ENCODE results near the gene SERPINB5.

Gene SERPINB5

DNA sequence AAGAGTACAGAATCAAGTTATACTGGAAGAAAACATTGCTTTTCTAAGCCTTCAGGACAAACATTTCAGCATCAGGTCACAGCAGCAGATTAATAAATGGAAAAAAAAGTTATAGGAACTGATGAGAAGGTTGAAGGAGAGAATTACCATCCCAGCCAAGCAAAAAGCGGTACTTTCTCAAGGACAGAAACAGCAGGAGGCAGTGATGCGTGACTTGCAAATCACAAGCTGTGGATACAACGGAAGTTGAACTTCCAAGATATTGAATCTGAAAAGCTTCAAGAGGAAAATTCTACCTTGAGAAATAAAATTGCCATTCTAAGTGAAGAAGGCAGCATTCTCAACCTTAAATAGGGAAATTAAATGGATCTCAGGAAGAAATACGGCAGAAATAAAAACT is 46.9 kb downstream of the SERPINB5 start:
- Mint-ChIP-seq H3K9me3 (no peaks in the 10 kb centered on the region), H3K27ac (no peak overlapping the region), H3K27me3 (peaks cover 5 to 21% of the 10 kb centered on the region in 2 donors), H3K4me3 (no peak overlapping the region), H3K36me3 (no peaks in the 10 kb centered on the region), H3K4me1 (peaks cover 0 to under 1% of the 10 kb centered on the region in 2 donors)
- no peak for ATAC-seq (replicated peaks)
- DNase-seq: no peak

DNA sequence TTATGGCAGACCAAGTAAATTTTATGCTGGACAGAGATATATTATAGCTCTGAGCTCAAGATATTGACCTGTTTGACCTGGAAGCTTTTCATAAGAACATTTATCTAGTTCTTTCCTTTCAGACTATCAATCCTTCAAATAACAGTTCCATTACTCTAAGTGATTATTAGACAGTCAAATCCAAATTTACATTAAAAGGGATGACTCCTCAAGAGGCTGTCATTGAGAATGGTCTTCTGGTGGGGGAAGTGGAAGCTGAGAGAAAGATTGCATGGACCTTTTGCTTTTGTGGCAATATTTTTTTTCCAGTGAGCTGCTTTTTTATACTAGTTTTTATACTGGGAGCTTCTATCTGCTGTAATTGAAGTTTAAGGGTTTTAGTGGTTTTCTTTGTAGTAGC is 50.5 kb downstream of the SERPINB5 start:
- Mint-ChIP-seq H3K4me1 (no peaks in the 10 kb centered on the region), H3K27ac (no peak overlapping the region), H3K27me3 (peaks cover 7 to 16% of the 10 kb centered on the region in 2 donors), H3K36me3 (no peaks in the 10 kb centered on the region), H3K9me3 (no peaks in the 10 kb centered on the region), H3K4me3 (no peak overlapping the region)
- no peak for ATAC-seq (replicated peaks)
- no peak for DNase-seq

DNA sequence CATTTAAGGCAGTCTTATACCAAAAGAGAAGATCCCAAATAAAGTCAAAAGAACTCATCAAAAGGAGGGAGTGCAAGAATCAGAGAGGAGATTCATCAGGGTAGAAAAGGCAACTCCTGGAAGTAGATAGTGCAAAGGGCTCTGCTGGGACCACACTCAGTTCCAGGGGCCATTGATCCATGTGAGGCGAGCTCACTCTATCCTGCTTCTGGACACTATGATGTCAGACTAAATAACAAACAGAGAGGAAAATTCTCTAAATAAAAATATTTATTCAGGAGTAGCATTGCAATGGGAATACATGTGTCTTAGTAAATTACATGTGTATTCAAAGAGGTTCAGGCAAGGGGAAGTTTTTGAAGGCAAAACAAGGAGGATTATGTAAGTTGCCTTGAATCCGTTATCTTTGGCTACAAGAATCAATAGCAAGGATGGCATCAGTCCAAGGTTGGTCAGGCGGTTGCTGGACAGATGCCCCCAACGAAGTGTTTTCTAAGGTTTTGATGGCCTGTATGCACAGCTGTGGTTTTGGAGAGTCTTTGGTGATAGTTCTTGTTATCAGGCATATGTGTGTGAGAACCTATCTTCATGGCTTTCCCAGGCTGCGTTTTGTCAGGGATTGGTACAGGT is 52.2 kb downstream of the SERPINB5 start:
- Mint-ChIP-seq H3K4me3 (no peak overlapping the region), H3K27ac (no peak overlapping the region), H3K4me1 (no peaks in the 10 kb centered on the region), H3K9me3 (no peaks in the 10 kb centered on the region), H3K27me3 (peaks cover 4 to 21% of the 10 kb centered on the region in 2 donors), H3K36me3 (no peaks in the 10 kb centered on the region)
- ATAC-seq (replicated peaks) (no peak), DNase-seq (no peak)

DNA sequence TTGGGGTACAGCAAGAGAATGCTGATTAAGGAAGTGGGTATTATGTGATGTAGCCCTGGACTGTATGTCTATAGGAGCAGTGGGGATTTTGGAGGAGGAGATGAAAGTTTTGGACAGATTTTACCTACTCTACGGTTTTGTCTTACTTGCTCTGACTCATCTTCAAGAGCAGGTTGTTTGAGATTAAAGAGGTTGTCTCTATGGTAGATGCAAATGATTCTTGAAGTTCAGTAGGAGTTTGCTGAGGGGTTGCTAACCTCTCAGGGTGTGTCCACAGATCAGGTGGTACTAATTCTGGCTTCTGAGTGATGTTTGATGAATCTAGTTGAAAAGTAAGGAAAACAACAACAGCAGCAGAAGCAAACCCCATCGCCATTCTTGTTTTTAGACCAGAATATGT is 55.7 kb downstream of the SERPINB5 start:
- peaks cover 8 to 15% of the 10 kb centered on the region in 2 donors for H3K27me3 Mint-ChIP-seq
- no peaks in the 10 kb centered on the region for H3K4me1 Mint-ChIP-seq
- H3K27ac Mint-ChIP-seq: no peak overlapping the region
- no peaks in the 10 kb centered on the region for H3K9me3 Mint-ChIP-seq
- H3K36me3 Mint-ChIP-seq: no peaks in the 10 kb centered on the region
- ATAC-seq (replicated peaks) (no peak), DNase-seq (no peak)
- H3K4me3 Mint-ChIP-seq: no peak overlapping the region

DNA sequence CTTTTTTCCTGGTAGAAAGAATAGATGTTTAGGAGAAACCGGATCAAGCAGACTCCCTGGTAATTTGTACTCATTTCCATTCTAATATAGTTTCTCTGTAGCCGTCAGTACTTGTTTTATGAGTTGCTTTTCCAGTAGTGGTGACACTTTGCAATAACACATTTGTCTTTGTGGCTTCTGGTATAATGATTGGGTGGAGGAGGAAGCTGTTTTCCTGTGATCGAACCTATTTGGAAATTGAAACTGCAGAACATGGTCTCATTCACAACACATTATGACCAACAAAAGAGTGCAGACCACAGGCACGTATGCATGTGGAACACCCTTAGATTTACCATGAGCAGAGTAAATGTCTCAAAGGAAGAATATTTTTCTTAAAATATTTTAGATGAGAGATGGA is 57.9 kb downstream of the SERPINB5 start:
- Mint-ChIP-seq H3K4me3 (no peak overlapping the region), H3K4me1 (no peaks in the 10 kb centered on the region), H3K9me3 (no peaks in the 10 kb centered on the region), H3K36me3 (no peaks in the 10 kb centered on the region), H3K27me3 (peaks cover 12 to 21% of the 10 kb centered on the region in 2 donors), H3K27ac (no peak overlapping the region)
- DNase-seq: no peak
- ATAC-seq (replicated peaks): no peak

DNA sequence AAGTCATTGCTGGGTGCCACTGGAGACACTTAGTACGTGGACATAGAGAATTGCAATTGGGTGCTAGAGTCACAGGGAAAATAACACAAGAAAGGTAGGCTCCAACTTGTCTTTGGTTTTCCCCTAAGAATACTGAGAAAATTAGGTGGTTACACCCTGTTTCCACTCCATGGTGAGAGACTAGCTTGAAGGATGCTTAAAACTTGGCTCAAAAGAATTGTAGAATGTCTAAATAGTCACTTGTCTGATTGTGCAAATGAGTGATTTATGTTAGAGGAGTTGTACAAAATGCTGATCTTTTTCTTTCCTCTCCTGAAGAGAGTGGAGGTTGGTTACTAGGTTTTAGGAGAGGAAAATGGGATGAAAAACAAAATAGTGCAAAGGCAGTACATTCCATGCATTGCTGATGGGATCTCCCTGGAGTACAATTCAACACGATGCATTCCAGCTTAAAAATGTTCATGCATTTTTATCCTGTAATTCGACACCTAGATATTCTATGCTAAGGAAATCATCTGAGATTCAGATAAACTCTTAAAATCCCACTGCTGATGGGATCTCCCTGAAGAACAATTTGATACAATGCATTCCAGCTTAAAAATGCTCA is 63.2 kb downstream of the SERPINB5 start:
- Mint-ChIP-seq H3K4me1 (no peaks in the 10 kb centered on the region), H3K36me3 (no peaks in the 10 kb centered on the region), H3K9me3 (no peaks in the 10 kb centered on the region), H3K27me3 (peaks cover 4 to 6% of the 10 kb centered on the region in 2 donors), H3K27ac (no peak overlapping the region), H3K4me3 (no peak overlapping the region)
- no peak for DNase-seq
- no peak for ATAC-seq (replicated peaks)

DNA sequence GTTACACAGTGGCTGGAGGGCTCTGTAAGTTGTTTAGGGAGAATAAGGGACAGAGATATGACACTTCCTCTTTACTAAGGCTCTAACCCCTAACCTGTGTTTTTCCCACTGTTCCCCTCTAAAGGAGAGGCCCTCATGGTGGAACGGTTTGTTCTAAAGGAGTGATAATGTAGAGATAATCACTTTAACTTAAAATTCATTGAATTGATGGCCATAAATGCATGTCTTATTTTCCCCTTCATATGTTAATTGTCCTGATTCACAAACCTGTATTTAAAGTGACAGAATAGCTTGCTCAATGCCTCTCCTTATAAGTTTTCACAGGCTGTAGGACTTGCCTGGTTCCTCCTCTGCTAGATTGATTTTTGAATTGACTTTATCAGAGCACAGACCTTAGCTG is 65.3 kb downstream of the SERPINB5 start, which contains the start of gene SERPINB12:
TSS of gene SERPINB12 (plus strand) at position 301 of the 400 bp plus-strand sequence. CDS start 13,791 bp downstream, outside the sequence.
- H3K4me3 Mint-ChIP-seq: no peak within 1 kb of the TSS
- no peaks in the 10 kb centered on the region for H3K4me1 Mint-ChIP-seq
- no peaks in the 10 kb centered on the region for H3K9me3 Mint-ChIP-seq
- H3K36me3 Mint-ChIP-seq: no peaks in the 10 kb centered on the region
- DNase-seq: no peak
- ATAC-seq (replicated peaks): no peak
- H3K27me3 Mint-ChIP-seq: peaks cover 4 to 6% of the 10 kb centered on the region in 2 donors
- no peak within 1 kb of the TSS for H3K27ac Mint-ChIP-seq

DNA sequence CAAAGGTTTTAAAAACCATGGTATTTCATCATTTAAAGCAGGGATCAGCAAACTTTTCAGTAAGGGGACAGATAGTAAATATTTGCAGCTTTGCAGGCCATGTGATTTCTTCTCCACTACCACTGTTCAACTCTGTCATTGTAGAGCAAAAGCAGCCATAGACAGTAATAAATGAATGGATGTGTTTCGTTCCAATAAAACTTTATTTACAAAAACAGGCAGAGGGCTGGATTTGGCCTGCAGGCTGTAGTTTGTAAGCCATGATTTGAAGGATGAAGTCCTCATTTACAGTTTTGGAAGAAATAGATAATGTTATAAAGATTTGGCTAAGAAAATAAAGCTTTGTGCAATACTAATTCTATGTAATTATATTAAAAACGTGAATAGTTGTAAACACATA is 67.3 kb downstream of the SERPINB5 start:
- ATAC-seq (replicated peaks) (no peak), DNase-seq (no peak)
- no peaks in the 10 kb centered on the region for H3K36me3 Mint-ChIP-seq
- H3K27me3 Mint-ChIP-seq: peaks cover 4 to 8% of the 10 kb centered on the region in 2 donors
- no peaks in the 10 kb centered on the region for H3K4me1 Mint-ChIP-seq
- no peak overlapping the region for H3K27ac Mint-ChIP-seq
- H3K9me3 Mint-ChIP-seq: no peaks in the 10 kb centered on the region
- no peak overlapping the region for H3K4me3 Mint-ChIP-seq

DNA sequence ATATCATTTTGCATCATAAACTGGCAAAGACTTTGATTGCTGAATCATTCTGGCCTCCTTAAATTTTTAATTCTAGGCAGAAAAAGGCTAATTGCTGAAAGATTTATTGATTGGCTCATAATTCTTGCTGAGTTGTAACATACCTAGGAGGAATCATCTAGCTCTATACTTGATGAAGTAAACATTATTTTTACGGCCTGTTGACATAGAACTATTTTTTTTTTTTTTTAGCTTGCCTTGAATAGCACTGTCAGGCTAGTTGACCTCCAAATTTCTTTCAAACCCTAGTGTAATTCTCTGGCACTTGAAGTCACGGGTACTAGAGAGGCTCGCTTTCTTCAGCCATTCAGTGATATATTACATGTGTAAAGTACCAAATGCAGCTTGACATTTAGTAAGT is 68.2 kb downstream of the SERPINB5 start:
- no peak overlapping the region for H3K4me3 Mint-ChIP-seq
- peaks cover 4 to 5% of the 10 kb centered on the region in 2 donors for H3K27me3 Mint-ChIP-seq
- no peaks in the 10 kb centered on the region for H3K4me1 Mint-ChIP-seq
- DNase-seq (no peak), ATAC-seq (replicated peaks) (no peak)
- H3K27ac Mint-ChIP-seq: no peak overlapping the region
- H3K36me3 Mint-ChIP-seq: no peaks in the 10 kb centered on the region
- no peaks in the 10 kb centered on the region for H3K9me3 Mint-ChIP-seq

DNA sequence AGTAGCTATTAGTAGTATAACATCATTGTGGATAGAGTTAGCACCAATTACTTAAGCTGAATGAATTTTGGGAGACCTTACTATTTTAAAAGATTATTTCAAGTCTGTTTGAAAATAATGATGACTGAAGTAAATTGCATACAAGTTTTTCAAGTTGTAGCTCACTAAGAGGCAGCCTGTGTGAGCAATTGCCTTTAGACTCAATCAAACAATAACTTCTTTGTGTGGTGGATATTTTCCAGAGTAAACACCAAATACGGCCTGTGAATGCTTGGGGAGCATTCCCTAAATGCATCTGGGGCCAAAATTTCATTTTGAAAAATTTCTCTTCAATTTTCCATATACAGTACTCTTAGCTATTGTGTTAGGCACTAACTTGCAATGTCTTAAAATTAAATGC is 73.3 kb downstream of the SERPINB5 start:
- DNase-seq (no peak), ATAC-seq (replicated peaks) (no peak)
- Mint-ChIP-seq H3K27ac (no peak overlapping the region), H3K4me3 (no peak overlapping the region), H3K27me3 (peaks cover 5 to 13% of the 10 kb centered on the region in 2 donors), H3K4me1 (no peaks in the 10 kb centered on the region), H3K36me3 (no peaks in the 10 kb centered on the region), H3K9me3 (no peaks in the 10 kb centered on the region)

DNA sequence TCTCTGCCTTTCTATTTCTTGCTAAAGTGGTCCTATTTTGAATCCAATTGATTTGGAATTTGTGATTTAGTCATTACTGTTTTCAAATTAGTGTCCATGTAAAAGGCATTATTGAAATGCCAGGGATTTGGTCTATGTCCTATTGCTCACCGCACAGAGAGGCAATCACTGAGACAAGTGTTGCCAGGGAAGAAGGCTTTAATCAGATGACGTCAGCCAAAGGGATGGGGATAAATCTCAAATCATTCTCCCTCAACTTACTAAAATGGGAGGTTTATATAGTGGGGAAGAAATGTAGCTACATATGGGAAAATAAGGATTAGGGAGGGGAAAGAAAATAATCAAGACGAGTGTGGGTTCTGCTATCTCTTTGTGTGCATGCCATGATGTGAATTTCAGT is 75.0 kb downstream of the SERPINB5 start:
- no peak overlapping the region for H3K27ac Mint-ChIP-seq

DNA sequence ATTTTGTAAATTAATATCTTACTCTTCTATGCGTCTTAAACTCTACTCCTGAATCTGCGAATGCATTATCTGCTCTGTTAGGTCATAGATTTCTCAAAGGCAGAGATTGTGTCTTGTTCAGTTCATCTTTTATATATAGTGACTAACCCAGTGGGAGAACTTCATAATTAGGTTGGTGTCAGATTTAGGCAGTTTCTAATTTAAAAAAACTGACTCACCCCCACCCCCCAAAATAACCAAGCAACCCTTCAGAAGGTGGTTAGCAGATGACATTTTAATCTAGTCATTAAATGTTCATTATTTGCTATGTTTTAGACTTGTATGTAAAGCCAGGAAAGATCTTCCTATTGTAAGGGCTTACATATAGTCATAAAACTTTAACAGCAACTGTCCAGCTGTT is 75.8 kb downstream of the SERPINB5 start:
- H3K27ac Mint-ChIP-seq: no peak overlapping the region
- ATAC-seq (replicated peaks) (no peak), DNase-seq (no peak)
- no peaks in the 10 kb centered on the region for H3K9me3 Mint-ChIP-seq
- no peaks in the 10 kb centered on the region for H3K4me1 Mint-ChIP-seq
- no peaks in the 10 kb centered on the region for H3K36me3 Mint-ChIP-seq
- H3K27me3 Mint-ChIP-seq: peaks cover 5 to 13% of the 10 kb centered on the region in 2 donors
- H3K4me3 Mint-ChIP-seq: no peak overlapping the region

More for the DNA sequence above, 75.0 kb downstream of the SERPINB5 start:
- Mint-ChIP-seq H3K4me1 (no peaks in the 10 kb centered on the region), H3K36me3 (no peaks in the 10 kb centered on the region), H3K9me3 (no peaks in the 10 kb centered on the region), H3K4me3 (no peak overlapping the region), H3K27me3 (peaks cover 5 to 13% of the 10 kb centered on the region in 2 donors)
- DNase-seq: no peak
- no peak for ATAC-seq (replicated peaks)

DNA sequence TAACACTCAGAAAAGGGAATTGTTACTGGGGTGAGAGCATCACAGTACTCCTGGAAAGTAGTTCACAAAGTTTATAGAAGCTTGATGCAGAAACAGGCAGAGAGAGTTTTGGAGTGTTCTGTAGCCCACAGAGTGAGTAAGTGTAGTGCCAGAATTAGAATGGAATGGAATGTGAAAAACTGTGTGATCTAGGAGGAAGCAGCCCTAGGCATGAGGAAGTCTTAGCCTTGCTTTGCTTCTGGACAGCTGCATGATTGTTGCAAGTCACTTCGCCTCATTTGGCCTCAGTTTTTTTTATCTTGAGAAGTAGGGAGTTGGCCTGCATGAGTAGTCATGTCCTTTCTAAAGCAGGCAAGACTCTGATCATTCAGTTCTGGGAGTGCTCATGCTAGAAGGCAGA is 76.3 kb downstream of the SERPINB5 start:
- Mint-ChIP-seq H3K4me3 (no peak overlapping the region), H3K27me3 (peaks cover 1 to 9% of the 10 kb centered on the region in 2 donors), H3K9me3 (no peaks in the 10 kb centered on the region), H3K4me1 (no peaks in the 10 kb centered on the region), H3K36me3 (no peaks in the 10 kb centered on the region), H3K27ac (no peak overlapping the region)
- ATAC-seq (replicated peaks) (no peak), DNase-seq (no peak)
